Esophagus squamous epithelium (tissue), 4 donors: ENCODE results near the gene NHS.

ENCODE experiments used
- CTCF ChIP-seq, 6 experiments: fragments of 450-650 bp in 4 of 6; fragments of 200-600 bp in 2 of 6; sonication (generic) in 2 of 6; IDR thresholded peaks; one replicate each; pipeline ENCODE4 v1.5.1; 2016 to 2019; ENCODE audit warnings: antibody characterized with exemption in 6 of 6, mild to moderate bottlenecking in 4 of 6, moderate library complexity in 4 of 6
- POLR2A ChIP-seq, 4 donors: fragments of 450-650 bp; IDR thresholded peaks; one replicate each; pipeline ENCODE4 v1.6.1; 2017; ENCODE audit warnings: antibody characterized with exemption in 4 of 4, mild to moderate bottlenecking in 4 of 4, moderate library complexity in 3 of 4

GRCh38 chrX:17750436-17750835 is 375.4 kb downstream of the NHS start:
- TF ChIP-seq CTCF (IDR thresholded peaks at IDR 0.05) (no peak), POLR2A (IDR thresholded peaks at IDR 0.05) (no peak)
